ENCODE results near the gene PHLDA2.

PHLDA2 gene

GRCh38 chr11:2881076-2881980, 47.9 kb downstream of the PHLDA2 start:
- DNase-seq, result no peak

- no peak for DNase-seq
Measured at GRCh38 chr11:2880646-2881045, 48.6 kb downstream of the PHLDA2 start.

- DNase-seq, result no peak
Measured at GRCh38 chr11:2878782-2879181, 50.4 kb downstream of the PHLDA2 start.
